Activated naive CD8-positive, alpha-beta T cell treated with anti-CD3 and anti-CD28 coated beads, Interleukin-2, amount 50 U/mL, for 24 hours (primary cell): ENCODE measurements around the gene RHOXF2.
"Not testable (repeated sequence)": the region's sequence is repeated elsewhere in the genome, so short reads cannot be mapped to it uniquely, and the experiment has no call there.

ENCODE experiments used
- ATAC-seq: fragments of 150-1000 bp; cut with Tn5 transposase; one replicate; pipeline ENCODE4 v1.10.0; 2021
- DNase-seq: peaks from one replicate; pipeline ENCODE4 v3.0.0; 2021
- H3K27ac Mint-ChIP-seq: one replicate; pipeline ENCODE4 v1.8.0; 2021; ENCODE audit warnings: mild to moderate bottlenecking, mixed read lengths
- H3K27me3 Mint-ChIP-seq: one replicate; pipeline ENCODE4 v1.8.0; 2021; ENCODE audit warnings: mixed read lengths
- H3K36me3 Mint-ChIP-seq: one replicate; pipeline ENCODE4 v1.8.0; 2021; ENCODE audit warnings: low read depth, mixed read lengths
- H3K4me1 Mint-ChIP-seq: one replicate; pipeline ENCODE4 v1.8.0; 2021; ENCODE audit warnings: mixed read lengths
- H3K4me3 Mint-ChIP-seq: one replicate; pipeline ENCODE4 v1.8.0; 2021; ENCODE audit warnings: mild to moderate bottlenecking, moderate library complexity, mixed read lengths
- H3K9me3 Mint-ChIP-seq: one replicate; pipeline ENCODE4 v1.8.0; 2021; ENCODE audit warnings: mixed read lengths

Gene RHOXF2

DNA sequence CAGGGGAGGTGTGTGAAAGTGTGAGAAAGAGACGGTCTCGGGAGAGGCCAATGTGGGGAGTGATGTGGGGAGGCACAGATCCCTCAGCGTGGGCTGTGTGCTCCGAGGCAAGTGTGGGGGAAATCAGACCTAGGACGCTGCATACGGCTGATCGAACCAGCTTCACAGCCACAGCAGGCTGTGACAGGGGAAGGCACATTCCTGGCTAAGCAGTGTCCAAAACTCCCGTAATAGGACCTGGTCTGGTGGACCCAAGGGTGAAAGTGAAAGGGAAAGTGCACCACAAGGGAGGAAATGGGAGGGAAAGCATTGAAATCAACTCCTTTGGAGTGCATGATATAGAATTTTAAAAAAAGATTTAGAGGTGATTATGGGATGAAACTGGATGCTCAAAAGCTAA is 10.9 kb upstream of the RHOXF2 start:
- H3K4me3 Mint-ChIP-seq, result no peak overlapping the region

DNA sequence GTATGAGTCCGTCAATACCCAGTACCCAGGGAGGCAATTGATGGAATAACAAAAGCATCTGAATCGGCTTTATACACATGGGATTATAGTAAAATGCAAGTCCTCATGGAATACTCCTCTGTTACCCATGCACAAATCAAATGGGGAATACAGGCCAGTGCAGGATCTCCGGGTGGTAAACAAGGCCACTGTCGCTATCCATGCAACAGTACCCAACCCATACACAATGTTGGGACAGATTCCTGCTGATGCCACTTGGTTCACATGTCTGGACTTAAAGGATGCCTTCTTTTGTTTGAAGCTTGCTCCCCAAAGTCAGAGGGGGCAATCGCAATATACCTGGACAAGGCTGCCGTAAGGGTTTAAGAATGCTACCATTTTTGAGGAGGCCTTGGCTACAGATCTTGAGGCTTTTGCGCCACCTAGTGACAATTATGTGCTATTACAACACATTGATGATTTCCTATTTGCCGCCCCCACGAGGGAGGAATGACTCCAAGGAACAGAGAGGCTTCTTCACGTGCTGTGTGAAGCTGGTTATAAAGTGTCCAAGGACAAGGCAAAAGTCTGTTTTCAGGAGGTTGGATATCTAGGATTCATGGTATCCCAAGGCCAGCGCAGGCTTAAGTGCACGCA is 8.2 kb upstream of the RHOXF2 start:
- not testable (repeated sequence) for DNase-seq, H3K27me3 Mint-ChIP-seq, H3K4me3 Mint-ChIP-seq, H3K9me3 Mint-ChIP-seq, ATAC-seq, H3K27ac Mint-ChIP-seq, H3K36me3 Mint-ChIP-seq
- H3K4me1 Mint-ChIP-seq, result peaks cover 12% of the 10 kb centered on the region

More for the DNA sequence above, 10.9 kb upstream of the RHOXF2 start:
- Mint-ChIP-seq H3K36me3 (peaks cover 7% of the 10 kb centered on the region), H3K4me1 (peaks cover 24% of the 10 kb centered on the region), H3K27ac (no peak overlapping the region), H3K27me3 (no peaks in the 10 kb centered on the region), H3K9me3 (peaks cover 5% of the 10 kb centered on the region)
- no peak for DNase-seq
- no peak for ATAC-seq

DNA sequence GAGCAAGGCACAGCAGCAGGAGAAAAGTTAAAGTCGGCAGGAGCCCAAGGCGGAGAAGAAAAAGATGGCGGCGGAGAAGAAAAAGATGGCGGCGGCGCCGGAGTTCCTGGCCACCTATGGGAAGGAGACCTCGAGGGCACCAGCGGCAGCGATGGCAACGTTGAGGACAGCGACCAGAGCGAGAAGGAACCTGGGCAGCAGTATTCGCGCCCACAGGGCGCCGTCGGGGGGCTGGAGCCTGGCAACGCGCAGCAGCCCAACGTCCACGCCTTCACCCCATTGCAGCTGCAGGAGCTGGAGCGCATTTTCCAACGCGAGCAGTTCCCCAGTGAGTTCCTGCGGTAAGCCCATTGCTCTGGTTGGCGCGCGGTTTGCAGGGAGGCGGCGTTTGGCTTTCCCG is 673 bp downstream of the RHOXF2 start:
- not testable (repeated sequence) for H3K9me3 Mint-ChIP-seq, H3K4me3 Mint-ChIP-seq, H3K27ac Mint-ChIP-seq, DNase-seq, ATAC-seq, H3K27me3 Mint-ChIP-seq, H3K36me3 Mint-ChIP-seq, H3K4me1 Mint-ChIP-seq

GRCh38 chrX:120193254-120193653 is 34.8 kb downstream of the RHOXF2 start:
- not testable (repeated sequence) for H3K9me3 Mint-ChIP-seq, H3K36me3 Mint-ChIP-seq, H3K4me1 Mint-ChIP-seq

GRCh38 chrX:120193720-120194119 is 35.3 kb downstream of the RHOXF2 start:
- H3K36me3 Mint-ChIP-seq, H3K4me1 Mint-ChIP-seq, ATAC-seq, H3K9me3 Mint-ChIP-seq, DNase-seq, H3K27me3 Mint-ChIP-seq, H3K27ac Mint-ChIP-seq, H3K4me3 Mint-ChIP-seq: not testable (repeated sequence)

More at GRCh38 chrX:120193254-120193653, 34.8 kb downstream of the RHOXF2 start:
- H3K4me3 Mint-ChIP-seq, H3K27ac Mint-ChIP-seq, DNase-seq, H3K27me3 Mint-ChIP-seq, ATAC-seq: not testable (repeated sequence)

DNA sequence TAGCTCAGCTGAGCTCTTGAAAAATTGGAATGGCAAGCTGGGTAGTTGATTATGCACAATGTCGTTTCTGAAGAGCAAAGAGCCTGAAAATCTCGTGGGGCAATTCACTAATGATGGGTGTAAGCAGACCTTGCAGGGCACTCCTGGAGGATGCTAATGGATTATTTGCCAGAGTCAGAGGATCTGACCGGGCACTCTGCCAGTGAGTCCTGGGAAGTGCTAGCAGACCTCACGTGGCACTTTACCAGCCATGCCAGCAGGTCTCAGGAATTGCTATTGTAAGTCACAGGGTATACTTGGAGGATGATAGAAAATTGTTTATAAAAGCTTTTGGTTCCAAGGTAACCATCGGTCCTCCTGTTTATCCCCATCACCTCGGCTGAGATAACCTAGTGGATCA is 37.4 kb downstream of the RHOXF2 start:
- H3K4me3 Mint-ChIP-seq, H3K27ac Mint-ChIP-seq, DNase-seq, H3K36me3 Mint-ChIP-seq, H3K9me3 Mint-ChIP-seq, H3K27me3 Mint-ChIP-seq, ATAC-seq, H3K4me1 Mint-ChIP-seq: not testable (repeated sequence)

GRCh38 chrX:120196626-120197283 is 38.3 kb downstream of the RHOXF2 start:
- DNase-seq, H3K27ac Mint-ChIP-seq, H3K9me3 Mint-ChIP-seq: not testable (repeated sequence)

GRCh38 chrX:120200851-120201250 is 42.4 kb downstream of the RHOXF2 start:
- Mint-ChIP-seq H3K4me1 (peaks cover 2% of the 10 kb centered on the region), H3K9me3 (no peaks in the 10 kb centered on the region), H3K4me3 (no peak overlapping the region), H3K36me3 (no peaks in the 10 kb centered on the region), H3K27ac (no peak overlapping the region), H3K27me3 (no peaks in the 10 kb centered on the region)
- ATAC-seq (no peak), DNase-seq (no peak)

More at GRCh38 chrX:120196626-120197283, 38.3 kb downstream of the RHOXF2 start:
- not testable (repeated sequence) for H3K36me3 Mint-ChIP-seq, ATAC-seq, H3K27me3 Mint-ChIP-seq, H3K4me1 Mint-ChIP-seq, H3K4me3 Mint-ChIP-seq

- Mint-ChIP-seq H3K4me1 (no peaks in the 10 kb centered on the region), H3K36me3 (no peaks in the 10 kb centered on the region), H3K27ac (no peak overlapping the region), H3K27me3 (no peaks in the 10 kb centered on the region), H3K9me3 (no peaks in the 10 kb centered on the region), H3K4me3 (no peak overlapping the region)
- ATAC-seq (no peak), DNase-seq (no peak)
Observed at GRCh38 chrX:120205816-120206753, 47.7 kb downstream of the RHOXF2 start.

- Mint-ChIP-seq H3K4me1 (no peaks in the 10 kb centered on the region), H3K27me3 (no peaks in the 10 kb centered on the region), H3K9me3 (no peaks in the 10 kb centered on the region), H3K36me3 (no peaks in the 10 kb centered on the region), H3K27ac (no peak overlapping the region), H3K4me3 (no peak overlapping the region)
- ATAC-seq, result no peak
- no peak for DNase-seq
Observed at GRCh38 chrX:120207009-120207605, 48.7 kb downstream of the RHOXF2 start.

- Mint-ChIP-seq H3K27ac (no peak overlapping the region), H3K9me3 (no peaks in the 10 kb centered on the region), H3K4me3 (no peak overlapping the region), H3K36me3 (no peaks in the 10 kb centered on the region), H3K27me3 (no peaks in the 10 kb centered on the region), H3K4me1 (peaks cover 11% of the 10 kb centered on the region)
- ATAC-seq, result peak; percentile 73
- DNase-seq, result peak; percentile 52
Observed at GRCh38 chrX:120213438-120214265, 55.2 kb downstream of the RHOXF2 start.
